ENCODE measurements around the gene PRUNE2.
"Not testable (repeated sequence)": the region's sequence is repeated elsewhere in the genome, so short reads cannot be mapped to it uniquely, and the experiment has no call there.

PRUNE2 gene

GRCh38 chr9:76691517-76692313, 214.2 kb downstream of the PRUNE2 start:
- DNase-seq, result no peak

DNA sequence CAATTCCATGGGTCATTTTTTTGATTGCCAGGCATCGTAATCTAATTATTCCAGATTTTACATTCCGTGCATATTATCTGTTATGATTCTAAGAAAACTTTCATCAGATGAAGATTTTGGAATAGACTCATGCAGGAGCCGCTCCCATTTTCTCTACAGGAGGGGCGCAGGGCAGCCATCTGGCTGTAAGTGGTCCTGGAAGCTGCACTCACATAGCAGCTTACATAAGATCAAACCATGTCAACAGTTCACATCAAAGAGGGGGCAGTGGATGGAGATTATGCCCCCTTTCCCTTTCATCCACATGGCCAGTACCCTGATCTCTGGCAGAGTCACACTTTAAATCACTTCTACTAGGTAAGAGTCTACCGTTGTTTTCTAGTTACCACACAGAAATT, 214.9 kb downstream of the PRUNE2 start:
- no peak for DNase-seq

DNA sequence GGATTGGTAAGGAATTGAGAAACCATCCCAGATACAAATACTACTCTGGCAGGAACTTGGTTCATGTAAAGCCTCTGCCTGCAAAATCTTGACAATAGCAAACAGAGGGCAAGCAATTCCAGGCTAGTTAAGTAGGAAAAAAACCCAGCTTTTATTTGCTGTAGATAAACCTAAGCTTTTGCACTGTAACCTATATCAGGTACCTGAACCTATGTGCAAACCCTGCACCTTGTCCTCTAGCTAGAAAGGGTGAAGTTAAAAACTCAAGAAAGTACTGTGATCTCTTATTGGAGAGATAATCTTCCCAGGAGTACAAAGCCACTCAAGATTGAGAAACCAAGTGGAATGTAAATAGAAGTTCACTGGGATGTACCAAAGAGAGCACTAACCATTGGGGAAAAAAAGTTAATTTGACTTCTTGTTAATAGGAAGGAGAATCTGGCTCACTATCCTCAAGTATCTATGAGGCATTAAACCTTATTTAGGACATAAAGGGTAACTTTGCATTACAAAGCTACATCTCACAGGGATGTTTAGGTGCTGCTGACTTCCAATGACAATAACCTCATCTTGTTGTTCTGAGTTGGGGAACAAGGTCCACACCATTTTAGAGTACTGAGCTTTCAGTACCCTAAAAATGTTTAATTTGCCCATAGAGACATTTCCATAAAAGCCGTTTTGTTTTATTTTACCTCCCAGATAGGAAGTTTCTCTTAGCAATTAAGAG, 215.5 kb downstream of the PRUNE2 start:
- DNase-seq, result no peak

- no peak for DNase-seq
Measured at GRCh38 chr9:76688471-76689238, 217.3 kb downstream of the PRUNE2 start.

DNA sequence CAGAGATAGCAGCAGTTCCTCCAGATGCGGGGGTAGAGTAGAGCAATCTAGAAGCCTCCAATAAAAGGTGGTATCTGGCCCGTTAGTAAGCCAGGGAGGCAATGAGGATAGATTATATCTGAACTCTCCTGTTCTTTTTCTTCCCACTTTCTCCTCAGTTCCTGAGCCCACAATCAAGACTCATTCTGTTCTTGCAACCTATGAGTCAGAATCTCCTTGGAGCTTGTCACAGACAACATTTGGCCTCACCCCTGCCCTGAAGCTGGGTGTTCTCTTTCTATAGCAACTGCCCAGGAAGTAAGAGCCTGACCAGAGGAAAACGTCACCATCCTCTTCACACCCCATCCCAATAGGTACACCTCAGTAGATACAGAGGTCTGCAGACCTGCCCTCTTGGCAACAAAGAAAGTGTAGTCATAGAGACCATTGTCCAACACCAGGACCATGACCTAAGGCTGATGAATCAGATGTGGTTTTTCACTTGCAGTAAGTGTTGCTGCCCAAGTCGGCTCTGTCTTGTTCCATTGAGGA, 218.0 kb downstream of the PRUNE2 start:
- DNase-seq, result no peak

DNA sequence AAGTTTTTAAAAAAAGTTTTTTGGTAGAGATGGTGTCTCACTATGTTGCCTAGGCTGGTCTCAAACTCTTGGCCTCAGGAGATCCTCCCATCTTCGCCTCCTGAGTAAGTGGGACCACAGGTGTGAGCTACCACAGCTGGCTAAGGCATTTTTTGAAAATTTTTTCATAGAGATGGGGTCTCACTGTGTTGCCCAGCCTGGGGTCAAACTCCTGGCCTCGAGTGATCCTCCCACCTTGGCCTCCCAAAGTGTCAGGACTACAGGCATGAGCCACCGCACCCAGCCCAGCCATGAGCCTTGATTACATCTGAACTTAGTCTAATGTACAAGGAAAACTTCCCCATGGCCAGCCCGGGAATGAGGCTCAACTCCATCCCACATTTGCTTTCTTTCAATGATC, 219.2 kb downstream of the PRUNE2 start:
- DNase-seq, result no peak

GRCh38 chr9:76684213-76684612, 221.7 kb downstream of the PRUNE2 start:
- no peak for DNase-seq

DNA sequence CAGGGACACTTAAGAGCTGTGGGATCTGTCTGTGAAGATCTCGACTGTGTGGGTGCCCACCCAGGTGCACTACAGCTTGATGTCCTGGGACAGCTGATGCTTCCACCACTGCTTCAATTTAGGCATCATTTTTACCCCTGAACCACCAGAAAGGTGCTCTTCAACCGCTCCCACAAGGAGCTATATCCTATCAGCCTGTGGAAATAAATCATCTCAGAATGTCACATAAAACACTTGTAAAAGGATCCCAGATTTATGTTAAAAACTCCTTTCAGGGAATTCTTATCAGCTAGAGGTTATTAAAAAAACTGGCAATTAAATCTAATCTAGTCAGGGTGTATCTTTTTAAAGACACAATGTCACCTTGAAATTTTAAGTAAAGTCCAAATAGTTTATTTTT, 224.4 kb downstream of the PRUNE2 start:
- no peak for DNase-seq

DNA sequence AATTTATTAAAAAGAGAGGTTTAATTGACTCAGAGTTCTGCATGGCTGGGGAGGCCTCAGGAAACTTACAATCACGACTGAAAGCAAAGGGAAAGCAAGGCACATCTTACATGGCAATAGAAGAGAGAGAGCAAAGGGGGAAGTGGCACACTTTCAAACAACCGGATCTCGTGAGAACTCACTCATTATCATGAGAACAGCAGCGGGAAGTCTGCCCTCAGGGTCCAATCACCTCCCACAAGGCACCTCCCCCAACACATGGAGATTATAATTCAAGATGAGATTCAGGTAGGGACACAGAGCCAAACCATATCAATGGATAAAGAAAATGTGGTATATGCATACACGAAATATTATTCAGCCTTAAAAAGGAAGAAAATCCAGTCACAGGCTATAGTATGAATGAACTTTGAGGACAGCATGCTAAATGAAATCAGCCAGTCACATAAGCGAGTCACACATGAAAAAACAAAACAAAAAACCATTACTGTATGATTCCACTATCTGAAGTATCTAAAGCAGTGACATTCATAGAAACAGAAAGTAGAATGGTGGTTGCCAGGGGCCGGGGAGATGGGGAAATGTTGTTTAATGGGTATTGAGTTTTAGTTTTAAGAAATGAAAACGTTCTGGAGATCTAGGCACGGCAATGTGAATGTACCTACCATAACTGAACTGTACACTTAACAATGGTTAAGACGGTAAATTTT, 225.0 kb downstream of the PRUNE2 start:
- no peak for DNase-seq

DNA sequence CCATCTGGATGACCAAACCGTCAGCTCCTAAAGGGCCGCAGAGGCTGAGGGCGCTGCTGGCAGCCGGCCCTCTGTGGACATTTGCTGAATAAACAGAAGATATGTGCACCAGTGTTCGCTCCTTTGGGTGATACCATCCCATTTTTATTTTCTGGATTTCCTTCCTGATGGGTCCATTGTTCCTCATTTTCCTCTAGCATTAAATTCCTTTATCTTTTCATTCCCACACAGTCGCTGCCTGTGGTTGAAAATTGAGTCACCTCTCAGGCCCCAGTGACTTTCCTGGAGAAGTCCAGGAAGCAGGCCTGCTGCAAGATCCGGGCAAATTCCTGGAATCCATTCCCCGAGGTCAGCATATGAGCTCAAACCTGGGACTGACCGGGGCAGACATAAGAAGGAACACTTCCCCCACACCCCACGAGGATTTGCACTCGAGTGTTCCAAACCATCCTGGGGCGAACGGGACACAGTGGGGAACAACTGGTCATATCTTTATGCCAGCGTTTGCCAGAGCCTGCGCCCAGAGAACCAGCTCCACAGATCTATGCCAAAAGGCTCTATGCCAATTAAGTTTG, 228.3 kb downstream of the PRUNE2 start:
- DNase-seq, result no peak

- no peak for DNase-seq
Measured at GRCh38 chr9:76676857-76677256, 229.1 kb downstream of the PRUNE2 start.

DNA sequence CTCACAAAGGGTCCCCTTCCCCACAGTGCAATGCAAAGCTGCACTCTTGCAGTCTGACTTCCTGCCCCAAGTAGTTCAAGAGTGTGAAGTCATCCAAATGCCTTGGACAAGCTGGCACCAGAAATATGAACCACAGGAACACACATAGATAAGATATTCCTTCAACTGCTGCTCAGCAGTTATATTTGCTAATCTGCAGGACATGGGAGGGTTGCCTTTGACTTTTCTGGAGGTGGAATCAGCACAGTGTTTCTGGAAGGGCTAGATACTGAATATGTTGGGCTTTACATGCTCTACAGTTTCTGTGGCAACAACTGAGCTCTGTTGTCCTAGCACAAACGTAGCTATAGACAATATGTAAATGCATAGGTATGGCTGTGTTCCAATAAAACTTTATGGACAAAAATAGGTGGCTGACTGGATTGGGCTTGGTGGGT, 238.4 kb downstream of the PRUNE2 start:
- no peak for DNase-seq

DNA sequence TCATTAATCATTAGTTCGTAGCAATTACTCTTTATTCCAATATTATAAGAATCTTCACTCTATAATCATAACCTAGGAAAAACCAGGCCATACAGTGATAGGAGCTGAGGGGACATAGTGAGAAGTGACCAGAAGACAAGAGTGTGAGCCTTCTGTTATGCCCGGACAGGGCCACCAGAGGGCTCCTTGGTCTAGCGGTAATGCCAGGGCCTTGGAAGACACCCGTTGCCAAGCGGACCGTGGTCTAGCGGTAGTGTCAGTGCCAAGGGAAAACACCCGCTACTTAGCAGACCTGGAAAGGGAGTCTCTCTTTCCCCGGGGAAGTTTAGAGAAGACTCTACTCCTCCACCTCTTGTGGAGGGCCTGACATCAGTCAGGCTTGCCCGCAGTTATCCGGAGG, 239.9 kb downstream of the PRUNE2 start:
- not testable (repeated sequence) for DNase-seq

- no peak for DNase-seq
Measured at GRCh38 chr9:76665458-76665857, 240.5 kb downstream of the PRUNE2 start.

- no peak for DNase-seq
Measured at GRCh38 chr9:76664120-76664519, 241.8 kb downstream of the PRUNE2 start.

DNA sequence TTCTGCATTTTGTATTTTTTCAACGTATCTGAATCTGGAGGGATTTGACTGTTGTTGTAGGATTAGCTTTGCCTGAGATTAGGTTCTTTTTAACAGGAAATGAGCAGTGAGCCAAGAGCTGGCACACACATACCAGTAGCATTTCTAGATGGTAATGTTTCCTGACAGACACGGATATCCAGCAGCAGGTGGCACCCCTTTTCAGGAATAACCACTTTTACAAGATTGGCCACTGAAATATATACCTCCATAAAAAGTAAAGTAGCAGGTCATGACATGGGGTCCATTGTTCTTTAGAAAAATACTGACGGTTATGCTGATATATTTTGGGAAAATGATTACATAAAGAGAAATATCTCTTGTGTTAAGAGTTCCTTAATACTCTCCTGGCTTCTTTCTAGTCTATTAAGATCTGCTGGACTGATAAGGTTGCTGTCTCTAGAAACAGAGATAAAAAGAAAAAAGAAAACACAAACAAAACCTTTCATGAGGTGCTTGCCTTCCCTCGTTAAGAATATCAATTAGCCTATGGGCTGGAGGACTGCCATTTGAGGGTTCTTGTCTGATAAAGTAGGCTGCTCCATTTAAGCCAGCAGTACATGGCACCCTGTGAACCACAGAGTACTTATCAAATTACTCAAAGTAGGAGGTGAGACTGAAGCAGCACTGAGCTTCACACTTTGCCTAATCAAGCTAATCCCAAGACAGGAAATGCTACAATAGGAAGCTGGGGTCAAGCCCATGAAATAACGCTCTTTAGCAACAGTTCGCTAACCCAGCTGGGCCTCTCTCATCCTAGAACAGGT, 243.2 kb downstream of the PRUNE2 start:
- no peak for DNase-seq

DNA sequence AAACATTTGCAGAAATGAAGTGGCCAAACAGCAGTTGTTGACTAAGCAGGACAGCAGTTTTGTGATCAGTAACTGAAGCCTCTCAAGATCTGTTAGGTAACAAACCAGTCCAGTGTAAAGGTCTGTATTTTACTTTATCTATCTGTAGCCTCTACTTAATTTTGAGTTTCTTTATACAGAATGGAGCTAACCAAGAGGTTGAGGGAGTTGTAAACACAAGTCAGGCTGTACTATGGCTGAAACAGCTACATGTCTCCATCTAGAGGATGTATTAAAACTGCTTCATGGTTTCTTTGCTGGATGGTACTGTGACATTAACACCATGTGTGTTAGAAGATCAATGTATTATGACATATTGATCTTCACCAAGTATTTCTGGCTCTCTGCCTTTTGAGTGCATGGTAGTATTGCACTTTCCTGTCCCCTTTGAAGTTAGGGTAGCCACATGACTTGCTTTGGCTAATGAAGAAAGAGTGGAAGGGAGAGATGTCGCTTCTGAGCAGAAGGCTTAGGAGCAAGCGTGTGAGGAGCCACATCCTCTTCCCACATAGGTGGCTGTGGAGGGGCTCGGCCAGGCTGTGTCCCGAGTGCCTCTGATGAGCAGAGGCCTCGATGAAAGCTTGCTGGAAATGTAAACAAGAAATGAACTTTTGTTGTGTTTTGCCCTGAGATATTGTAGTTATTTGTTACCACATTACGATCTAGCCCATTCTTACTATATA, 247.2 kb downstream of the PRUNE2 start:
- no peak for DNase-seq

- DNase-seq, result no peak
Measured at GRCh38 chr9:76657265-76657664, 248.6 kb downstream of the PRUNE2 start.

- DNase-seq, result no peak
Measured at GRCh38 chr9:76655971-76656370, 249.9 kb downstream of the PRUNE2 start.

- DNase-seq, result no peak
Measured at GRCh38 chr9:76655121-76655541, 250.8 kb downstream of the PRUNE2 start.

- DNase-seq, result no peak
Measured at GRCh38 chr9:76654575-76654974, 251.3 kb downstream of the PRUNE2 start.

Measured in stimulated activated CD4-positive, alpha-beta T cell treated with anti-CD3 and anti-CD28 coated beads, Interleukin-4, amount 100 ng/mL, for 24 hours (primary cell).